GM19372 (cell line): ENCODE measurements around the gene LDLRAD4.

ENCODE experiments used
- ATAC-seq: cut with Tn5 transposase; IDR thresholded peaks from one replicate; pipeline ENCODE4 v1.9.1; 2021; ENCODE audit warnings: mild to moderate bottlenecking, low read depth, moderate library complexity; ENCODE audit not compliant: unreplicated experiment

LDLRAD4 gene

DNA sequence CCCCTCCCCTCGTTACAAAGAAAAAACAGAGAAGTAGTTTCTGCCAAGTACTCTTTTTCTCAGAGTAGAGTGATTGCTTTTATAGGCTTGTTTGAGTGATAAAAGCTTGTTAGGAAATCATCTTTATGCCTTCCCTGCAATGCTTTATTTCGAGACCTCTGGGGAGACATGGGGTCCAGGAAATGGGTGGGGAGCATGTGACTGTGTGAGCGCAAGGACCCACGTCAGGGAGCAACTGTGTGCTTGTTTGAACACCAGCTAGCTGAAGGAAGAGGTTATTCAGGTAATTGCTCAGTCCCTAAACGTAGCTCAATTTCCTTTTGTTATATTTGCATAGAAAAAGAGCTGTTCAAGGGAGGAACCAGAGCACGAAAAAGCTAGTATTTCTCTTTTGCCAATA, 320.5 kb downstream of the LDLRAD4 start:
- ATAC-seq: no peak

DNA sequence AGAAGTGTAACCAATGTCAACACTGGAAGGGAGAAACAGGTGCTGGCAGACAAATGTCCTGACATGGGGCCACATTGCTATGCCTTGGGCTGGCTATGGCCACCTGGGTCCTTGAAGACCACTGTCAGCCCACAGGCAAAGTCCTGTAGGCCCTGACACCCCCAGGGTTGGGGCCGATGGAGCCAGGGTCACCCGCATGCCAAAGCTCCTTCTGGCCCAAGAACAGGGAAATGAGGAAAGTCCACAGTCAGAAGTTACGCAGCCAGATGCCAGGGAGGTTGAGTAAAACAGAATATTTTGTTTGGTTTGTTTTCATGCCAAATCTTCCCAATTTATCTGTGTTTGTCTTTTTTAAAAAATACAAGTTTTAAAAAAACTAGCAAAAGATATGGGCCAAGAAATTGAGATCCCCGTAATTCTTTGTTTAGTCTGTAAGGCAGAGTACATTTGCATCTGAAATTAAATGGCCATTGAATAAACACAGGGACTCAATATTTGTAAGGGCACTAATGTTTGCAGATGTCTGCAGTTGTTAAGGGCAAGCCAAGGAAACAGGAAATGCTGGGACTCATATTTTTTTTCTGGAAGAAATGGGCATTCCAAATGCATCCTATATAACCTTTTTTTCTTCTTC, 321.4 kb downstream of the LDLRAD4 start:
- no peak for ATAC-seq

- ATAC-seq: no peak
Observed at GRCh38 chr18:13540477-13541182, 322.1 kb downstream of the LDLRAD4 start.

GRCh38 chr18:13541621-13542519, 323.3 kb downstream of the LDLRAD4 start:
- ATAC-seq: no peak

DNA sequence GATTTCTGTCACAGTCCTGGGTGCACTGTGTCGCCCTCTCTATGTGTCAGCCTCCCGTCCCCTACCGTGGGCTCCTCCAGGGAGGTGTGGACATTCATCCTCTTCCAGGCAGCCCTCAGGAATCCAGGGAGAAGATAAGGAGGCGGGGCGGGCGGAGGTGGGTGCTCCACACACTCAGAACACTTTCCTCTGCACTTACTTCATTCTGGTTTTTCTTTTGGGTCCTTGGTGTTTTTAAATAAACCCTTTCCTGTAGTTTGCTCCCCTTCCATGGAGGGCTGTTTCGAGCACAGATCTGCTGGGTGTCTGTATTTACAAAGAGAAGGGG, 323.9 kb downstream of the LDLRAD4 start:
- ATAC-seq: no peak

- ATAC-seq: no peak
Observed at GRCh38 chr18:13543144-13543543, 324.6 kb downstream of the LDLRAD4 start.

- no peak for ATAC-seq
Observed at GRCh38 chr18:13543811-13544732, 325.5 kb downstream of the LDLRAD4 start.

DNA sequence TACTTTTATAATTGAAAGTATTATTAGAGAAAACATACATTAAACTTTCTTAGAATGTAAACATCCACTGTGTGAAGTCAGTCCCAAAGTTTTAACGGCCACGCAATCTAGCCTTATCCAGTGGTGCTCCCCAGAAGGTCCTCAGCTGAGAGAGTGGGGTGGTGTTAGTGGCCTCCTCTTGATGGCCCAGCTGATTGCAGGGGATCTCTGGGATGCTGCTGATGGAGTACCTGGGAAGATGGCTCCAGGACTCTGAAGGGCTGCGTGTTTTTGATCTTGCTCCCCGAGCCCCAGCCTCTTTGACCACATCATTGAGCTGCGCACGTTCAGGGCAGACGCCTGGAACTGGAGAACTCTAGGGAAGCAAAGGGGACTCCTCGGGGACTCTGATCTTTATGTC, 326.4 kb downstream of the LDLRAD4 start:
- no peak for ATAC-seq

- no peak for ATAC-seq
Observed at GRCh38 chr18:13545514-13545913, 327.0 kb downstream of the LDLRAD4 start.

- ATAC-seq: no peak
Observed at GRCh38 chr18:13545955-13546354, 327.4 kb downstream of the LDLRAD4 start.

DNA sequence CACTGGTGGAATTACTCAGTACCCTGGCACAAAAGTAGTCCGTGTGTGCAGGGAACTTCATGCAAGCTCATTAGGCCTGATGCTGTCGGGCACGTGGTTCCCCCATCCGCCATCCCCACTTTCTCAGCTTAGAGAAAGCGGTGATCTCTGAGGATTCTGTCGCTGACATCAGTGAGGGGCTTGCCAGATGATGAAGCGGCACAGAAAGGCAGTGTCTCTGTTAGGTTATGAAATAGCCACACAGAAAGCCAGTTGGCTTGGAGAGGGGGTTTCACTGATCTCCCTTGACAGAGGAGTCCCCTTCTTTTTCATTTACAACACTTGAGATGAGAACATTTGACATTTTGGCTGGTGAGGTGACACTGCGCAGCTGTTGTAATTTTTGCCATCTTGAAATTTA, 328.1 kb downstream of the LDLRAD4 start:
- no peak for ATAC-seq

DNA sequence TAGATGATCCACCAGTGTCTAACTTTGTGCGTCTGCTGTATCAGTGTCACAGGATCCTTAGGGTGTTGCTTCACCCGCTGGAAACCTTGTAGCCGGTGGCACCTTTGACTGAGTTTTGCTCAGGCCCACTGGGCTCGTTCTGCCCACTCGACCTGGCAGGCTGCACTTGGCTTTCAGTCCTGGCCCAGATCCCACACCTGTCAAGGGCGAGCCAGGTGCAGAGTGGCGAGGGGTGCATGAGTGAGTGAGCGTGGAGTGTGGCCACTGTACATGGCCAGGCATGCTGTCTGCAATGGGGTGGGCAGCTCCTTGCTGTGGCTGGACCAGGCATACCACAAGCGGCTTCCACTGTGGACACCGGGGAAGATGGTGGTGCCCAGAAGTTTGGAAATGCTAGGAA, 328.8 kb downstream of the LDLRAD4 start:
- ATAC-seq: no peak

GRCh38 chr18:13548106-13548819, 329.7 kb downstream of the LDLRAD4 start:
- ATAC-seq: no peak

GRCh38 chr18:13548966-13549879, 330.7 kb downstream of the LDLRAD4 start:
- peak; percentile 89 for ATAC-seq

- ATAC-seq: no peak
Observed at GRCh38 chr18:13549880-13550232, 331.3 kb downstream of the LDLRAD4 start.

- ATAC-seq: no peak
Observed at GRCh38 chr18:13550418-13551304, 332.1 kb downstream of the LDLRAD4 start.

- no peak for ATAC-seq
Observed at GRCh38 chr18:13551305-13551603, 332.7 kb downstream of the LDLRAD4 start.
